Panc1 (cell line): Measurements from ENCODE around the gene FARS2. TPM values are rescaled to one million over a fixed set of nuclear protein-coding genes. Genes with fewer than 3 reads are reported as not detected.

Experiments
- ATAC-seq: fragments of 200-7000 bp; cut with Tn5 transposase; 2 replicates; pipeline ENCODE4 v1.9.1; 2020; ENCODE audit warnings: mild to moderate bottlenecking, moderate library complexity
- BruUV-seq: library from RNA; stranded (reverse); fragments of 400-500 nt; replicated peaks from 2 replicates; lab custom pipeline; 2021; lab: Mats Ljungman, UMichigan
- CTCF ChIA-PET: fragments of 300-600 bp; sonication (Branson Sonifier 250); formaldehyde crosslinking; loops from one replicate; lab custom pipeline; 2022; ENCODE audit warnings: antibody characterized with exemption; lab: Charles Lee
- POLR2A ChIA-PET: fragments of 300-600 bp; sonication (Branson Sonifier 250); formaldehyde crosslinking; loops from one replicate; lab custom pipeline; 2022; ENCODE audit warnings: antibody characterized with exemption; lab: Charles Lee
- DNase-seq: peaks from one replicate; pipeline ENCODE4 v3.0.0-alpha.2; 2010; ENCODE audit warnings: low read depth, low spot score
- H3K27ac ChIP-seq: 2 replicates; pipeline ENCODE4 v1.5.1; 2011; ENCODE audit warnings: mild to moderate bottlenecking, low read length, inconsistent platforms
- H3K27me3 ChIP-seq: fragments of 200-500 bp; sonication (Bioruptor generic); 2 replicates; pipeline ENCODE4 v1.6.0; 2014; ENCODE audit warnings: low read length, inconsistent platforms; ENCODE audit not compliant: control insufficient read depth, insufficient read depth
- H3K36me3 ChIP-seq: fragments of 200-500 bp; sonication (Bioruptor generic); 2 replicates; pipeline ENCODE4 v1.5.1; 2014; ENCODE audit warnings: inconsistent platforms, mild to moderate bottlenecking, low read length, moderate library complexity; ENCODE audit not compliant: control insufficient read depth, insufficient read depth
- H3K4me1 ChIP-seq: 2 replicates; pipeline ENCODE4 v1.5.1; 2011; ENCODE audit warnings: inconsistent platforms, mild to moderate bottlenecking, low read length, moderate library complexity; ENCODE audit not compliant: control insufficient read depth, insufficient read depth
- H3K4me3 ChIP-seq, 2 experiments: 2 replicates each; pipeline ENCODE4 v1.5.1; 2011 to 2012; ENCODE audit warnings: low read depth in 2 of 2, low read length in 2 of 2, mild to moderate bottlenecking in 2 of 2, inconsistent platforms in 1 of 2, moderate library complexity in 1 of 2
- H3K9me3 ChIP-seq: fragments of 200-500 bp; sonication (Bioruptor generic); 2 replicates; pipeline ENCODE4 v1.5.1; 2014; ENCODE audit warnings: low read depth, mild to moderate bottlenecking, inconsistent platforms, low read length, moderate library complexity; ENCODE audit not compliant: control insufficient read depth, insufficient read depth
- CTCF ChIP-seq: fragments of 450-650 bp; IDR thresholded peaks from 2 replicates; pipeline ENCODE4 v1.5.1; 2017; ENCODE audit warnings: mild to moderate bottlenecking
- POLR2AphosphoS5 ChIP-seq: IDR thresholded peaks from 2 replicates; pipeline ENCODE4 v1.6.1; 2012; ENCODE audit warnings: mild to moderate bottlenecking, low read depth, low read length, moderate library complexity
- REST ChIP-seq, 2 experiments: IDR thresholded peaks; 2 replicates each; pipeline ENCODE4 v1.6.1; 2011 to 2012; ENCODE audit warnings: low read depth in 2 of 2, control low read depth in 1 of 2, low read length in 1 of 2, mild to moderate bottlenecking in 1 of 2, moderate library complexity in 1 of 2; ENCODE audit not compliant: insufficient read depth in 1 of 2
- SIN3A ChIP-seq: IDR thresholded peaks from 2 replicates; pipeline ENCODE4 v1.6.1; 2012; ENCODE audit warnings: low read depth, mild to moderate bottlenecking, low read length, moderate library complexity, borderline replicate concordance; ENCODE audit not compliant: insufficient read depth
- TCF7L2 ChIP-seq: IDR thresholded peaks from 2 replicates; pipeline ENCODE4 v1.6.1; 2011; ENCODE audit warnings: mild to moderate bottlenecking, low read depth, low read length, inconsistent platforms
- in situ Hi-C: cut with HindIII; loops from 2 replicates; pipeline ENCODE4 v1.10.0; 2016; ENCODE audit warnings: low sequenced_read_pairs, low pct_unique_long_range_greater_than_20kb
- intact Hi-C: fragments of 100-400 bp; cut with micrococcal nuclease; formaldehyde crosslinking; loops from one replicate; pipeline ENCODE4 v1.10.0; 2022; ENCODE audit not compliant: unreplicated experiment
- total RNA-seq: library from RNA; stranded (reverse); gene quantifications from one replicate; pipeline ENCODE4 v1.2.1, GENCODE V29; 2021; ENCODE audit not compliant: unreplicated experiment

FARS2 gene
- total RNA-seq, 1 experiment from 2014 or later, result 12.8 TPM

GRCh38 chr6:5219011-5219691 lies 42.2 kb upstream of the FARS2 start:
- in situ Hi-C loops, result no loop called here

GRCh38 chr6:5220443-5220842 lies 40.9 kb upstream of the FARS2 start:
- TF ChIP-seq TCF7L2 (no peak), CTCF (no peak), POLR2AphosphoS5 (no peak), SIN3A (no peak), REST (IDR thresholded peaks at IDR 0.05; ENCODE audit: insufficient read depth in 1 of 2, low read depth in 2 of 2, low read length in 1 of 2) (no peak)
- BruUV-seq, result no TSS peak
- Histone ChIP-seq H3K4me1 (no peaks in the 10 kb centered on the region), H3K36me3 (no peaks in the 10 kb centered on the region), H3K27ac (no peak overlapping the region), H3K27me3 (no peaks in the 10 kb centered on the region), H3K9me3 (no peaks in the 10 kb centered on the region), H3K4me3 (no peak overlapping the region)
- ATAC-seq, result no peak
- ChIA-PET POLR2A (no interaction called here), CTCF (no interaction called here)
- no peak for DNase-seq
- in situ Hi-C loops (no loop called here), intact Hi-C loops (no loop called here)

More at GRCh38 chr6:5219011-5219691, 42.2 kb upstream of the FARS2 start:
- Histone ChIP-seq H3K27me3 (no peaks in the 10 kb centered on the region), H3K36me3 (no peaks in the 10 kb centered on the region), H3K4me1 (no peaks in the 10 kb centered on the region), H3K9me3 (no peaks in the 10 kb centered on the region), H3K4me3 (no peak overlapping the region), H3K27ac (no peak overlapping the region)
- ChIA-PET POLR2A (no interaction called here), CTCF (no interaction called here)
- ATAC-seq (no peak), DNase-seq (no peak)
- intact Hi-C loops, result no loop called here
- no TSS peak for BruUV-seq
- no peak for TF ChIP-seq POLR2AphosphoS5

- in situ Hi-C loops (no loop called here), intact Hi-C loops (no loop called here)
- ChIA-PET CTCF (interaction anchor here (0.7 kb wide), 1 partner anchor 40 kb away, joined by 3 read pairs; no protein-coding TSS in a partner anchor), POLR2A (no interaction called here)
- DNase-seq (no peak), ATAC-seq (no peak)
- no peaks in the 10 kb centered on the region for H3K27me3 ChIP-seq
- H3K4me1 ChIP-seq, result no peaks in the 10 kb centered on the region
- no peak overlapping the region for H3K27ac ChIP-seq
- no TSS peak for BruUV-seq
- TF ChIP-seq CTCF (no peak), POLR2AphosphoS5 (no peak), REST (IDR thresholded peaks at IDR 0.05; ENCODE audit: insufficient read depth in 1 of 2, low read depth in 2 of 2, low read length in 1 of 2) (no peak), TCF7L2 (no peak)
- no peaks in the 10 kb centered on the region for H3K36me3 ChIP-seq
- H3K4me3 ChIP-seq, result no peak overlapping the region
- H3K9me3 ChIP-seq, result no peaks in the 10 kb centered on the region
Measured at GRCh38 chr6:5223309-5223708, 38.0 kb upstream of the FARS2 start.
